PC-3 (cell line): Measurements from ENCODE around the gene AP3S2.

Source experiments
- CTCF ChIP-seq: fragments of 300-600 bp; sonication (generic); conservative IDR thresholded peaks from 2 replicates; pipeline ENCODE4 v1.5.1; 2017; ENCODE audit warnings: antibody characterized with exemption, low read depth, mild to moderate bottlenecking, low read length
- EZH2phosphoT487 ChIP-seq: fragments of 300-600 bp; sonication (generic); IDR thresholded peaks from 2 replicates; pipeline ENCODE4 v1.6.1; 2018; ENCODE audit warnings: mild to moderate bottlenecking, antibody characterized with exemption, low read length, borderline replicate concordance

- TF ChIP-seq CTCF (no peak), EZH2phosphoT487 (no peak)
These were observed 58.6 kb downstream of the AP3S2 start for GRCh38 chr15:89835176-89835564.
